Stimulated activated CD4-positive, alpha-beta T cell treated with anti-CD3 and anti-CD28 coated beads, Interleukin-15, amount 100 ng/mL, for 48 hours (primary cell): ENCODE results near the gene CAPN13.

Experiments used
- DNase-seq, 2 donors: peaks; one replicate each; pipeline ENCODE4 v3.0.0-alpha.2; 2020; ENCODE audit warnings: low read depth in 2 of 2

The CAPN13 gene

DNA sequence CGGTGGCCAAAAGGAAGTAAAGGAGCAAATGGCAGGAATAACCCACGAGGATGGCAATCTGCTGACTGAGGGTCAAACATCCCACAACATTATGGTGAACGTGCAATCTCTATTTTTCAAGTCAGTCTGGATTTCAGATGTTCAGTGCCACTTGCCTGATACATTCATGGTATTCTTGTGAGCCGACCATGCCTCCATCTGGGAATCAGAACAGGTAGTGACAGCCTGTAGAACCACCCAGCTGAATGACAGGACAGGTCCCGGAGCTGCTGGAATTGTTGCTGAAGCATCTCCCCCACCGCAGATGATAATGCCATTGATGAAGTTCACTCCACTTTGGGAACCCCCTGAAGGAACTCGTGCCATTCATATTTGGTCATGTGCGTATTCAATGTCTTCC, 123.2 kb downstream of the CAPN13 start:
- no peak for DNase-seq

GRCh38 chr2:30683236-30683956, 123.8 kb downstream of the CAPN13 start:
- no peak for DNase-seq

GRCh38 chr2:30681022-30681421, 126.2 kb downstream of the CAPN13 start:
- DNase-seq = no peak

- no peak for DNase-seq
Measured at GRCh38 chr2:30680121-30680520, 127.1 kb downstream of the CAPN13 start.

DNA sequence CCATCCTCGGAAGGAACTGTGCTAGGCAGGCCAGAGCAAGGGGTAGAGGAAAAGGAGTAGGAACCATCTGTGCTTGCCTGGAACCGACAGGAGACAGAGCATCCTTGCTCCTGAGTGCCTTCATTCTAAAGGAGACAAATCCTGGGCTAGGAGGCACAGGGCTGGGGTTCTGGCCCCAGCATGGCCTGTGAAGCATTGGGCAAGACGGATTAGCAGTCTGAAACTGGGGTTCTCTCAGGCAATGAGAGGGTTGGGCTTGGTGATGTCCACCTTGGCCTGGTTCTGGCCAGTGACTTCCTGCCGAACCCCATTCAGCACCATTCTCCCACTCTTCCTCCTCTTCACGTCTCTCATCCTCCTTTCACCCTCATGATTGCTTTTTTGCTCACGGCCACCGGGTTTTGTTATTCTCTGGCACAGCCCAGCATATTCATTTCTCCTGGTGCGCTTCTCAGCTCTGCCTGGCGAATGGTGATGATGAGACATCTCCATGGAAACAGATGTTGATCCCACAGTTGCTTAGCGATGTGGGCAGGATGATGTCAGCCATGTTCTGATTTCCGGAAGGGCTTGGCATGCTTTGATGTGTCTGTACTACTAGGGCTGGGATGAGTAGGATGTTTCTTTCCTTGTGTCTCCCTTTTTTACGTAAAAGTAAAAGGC, 127.7 kb downstream of the CAPN13 start:
- DNase-seq = no peak

- no peak for DNase-seq
Measured at GRCh38 chr2:30678410-30679137, 128.7 kb downstream of the CAPN13 start.

- DNase-seq = no peak
Measured at GRCh38 chr2:30677861-30678385, 129.3 kb downstream of the CAPN13 start.

DNA sequence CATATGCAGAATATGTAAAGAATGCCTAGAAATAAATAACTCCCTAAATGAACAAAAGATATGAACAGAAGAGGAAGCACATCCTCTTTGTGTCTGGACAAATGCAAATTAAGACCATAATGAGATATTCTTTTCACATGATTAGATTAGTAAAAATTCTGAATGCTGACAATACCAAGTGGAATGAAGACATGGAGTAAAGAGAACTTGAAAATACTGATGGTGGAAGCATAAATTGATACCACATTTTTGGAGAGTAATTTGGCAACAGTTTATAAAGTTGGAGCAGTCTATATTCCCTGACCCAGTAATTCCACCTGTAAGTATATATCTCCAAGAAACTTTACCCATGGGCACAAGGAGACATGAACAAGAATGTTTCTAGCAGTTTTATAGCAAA, 130.0 kb downstream of the CAPN13 start:
- DNase-seq = no peak

DNA sequence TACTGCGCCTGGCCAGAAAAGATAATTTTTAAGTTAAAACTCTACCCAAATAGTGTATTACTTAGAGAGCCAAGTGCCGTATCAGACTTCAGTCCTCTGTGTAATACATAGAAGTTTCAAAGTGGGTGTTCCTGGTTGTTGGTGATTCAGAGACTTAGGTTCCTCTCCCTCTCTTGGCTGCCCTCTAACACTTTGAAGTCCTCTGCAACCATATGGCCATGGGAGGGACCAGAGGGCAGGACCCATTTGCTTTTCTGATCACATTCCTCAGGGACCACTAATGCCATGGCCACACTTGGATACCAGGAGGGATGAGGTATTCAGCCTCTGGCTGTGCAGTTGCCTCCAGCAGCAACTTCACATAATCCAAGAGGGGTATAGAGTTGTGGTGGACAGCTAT, 131.5 kb downstream of the CAPN13 start:
- no peak for DNase-seq

DNA sequence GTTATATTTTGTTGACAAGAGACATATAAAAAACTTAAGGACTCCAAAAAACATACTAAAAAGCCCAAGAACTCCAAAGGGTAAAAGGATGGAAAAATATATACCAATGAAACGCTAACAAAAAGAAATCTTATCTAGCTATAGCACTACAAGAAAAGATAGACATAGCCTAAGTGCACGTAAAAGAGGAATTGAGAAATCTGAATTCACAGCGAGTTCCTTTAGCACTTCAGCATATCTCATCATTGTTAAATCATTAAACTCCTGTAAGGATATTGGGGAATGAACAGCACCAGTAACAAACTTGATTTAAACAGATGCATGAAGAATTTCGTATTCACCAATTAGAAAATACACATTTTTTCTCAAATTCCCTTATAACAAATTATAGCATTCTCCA, 134.1 kb downstream of the CAPN13 start:
- DNase-seq = no peak
